ENCODE data around the gene CIAO1. TPM values are rescaled to one million over a fixed set of nuclear protein-coding genes. Genes with fewer than 3 reads are reported as not detected.

Gene CIAO1
- total RNA-seq, 2 donors from 2014 or later = 98.0 to 108 TPM

DNA sequence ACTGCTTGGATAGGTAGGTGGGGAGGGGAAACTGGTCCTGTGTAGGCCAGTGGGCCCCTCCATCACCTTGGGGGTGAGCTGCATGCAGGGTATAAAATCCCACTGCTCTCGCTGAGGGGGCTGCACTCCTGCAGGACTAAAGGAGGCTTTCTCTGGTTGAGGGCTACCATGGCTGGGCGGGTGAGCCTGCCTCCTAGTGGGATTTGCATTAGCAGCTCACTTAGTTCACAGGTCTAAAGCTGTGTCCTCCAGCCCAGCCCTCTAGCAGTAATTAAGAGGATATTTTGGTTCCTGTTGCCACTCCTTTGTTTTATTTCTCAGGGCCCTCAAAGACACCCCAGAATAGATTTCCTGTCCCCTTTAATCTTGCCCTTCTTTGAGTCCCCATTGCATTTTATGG, 24.8 kb upstream of the CIAO1 start:
- Mint-ChIP-seq H3K4me1 (ENCODE audit: low read depth in 2 of 2) (peaks cover 31 to 32% of the 10 kb centered on the region in 2 donors), H3K36me3 (no peaks in the 10 kb centered on the region), H3K27ac (peak overlapping the region; percentile 94 to 98), H3K4me3 (peak overlapping the region; percentile 80), H3K9me3 (no peaks in the 10 kb centered on the region), H3K27me3 (no peaks in the 10 kb centered on the region)
- DNase-seq (ENCODE audit: low spot score) (no peak), ATAC-seq (no peak)

DNA sequence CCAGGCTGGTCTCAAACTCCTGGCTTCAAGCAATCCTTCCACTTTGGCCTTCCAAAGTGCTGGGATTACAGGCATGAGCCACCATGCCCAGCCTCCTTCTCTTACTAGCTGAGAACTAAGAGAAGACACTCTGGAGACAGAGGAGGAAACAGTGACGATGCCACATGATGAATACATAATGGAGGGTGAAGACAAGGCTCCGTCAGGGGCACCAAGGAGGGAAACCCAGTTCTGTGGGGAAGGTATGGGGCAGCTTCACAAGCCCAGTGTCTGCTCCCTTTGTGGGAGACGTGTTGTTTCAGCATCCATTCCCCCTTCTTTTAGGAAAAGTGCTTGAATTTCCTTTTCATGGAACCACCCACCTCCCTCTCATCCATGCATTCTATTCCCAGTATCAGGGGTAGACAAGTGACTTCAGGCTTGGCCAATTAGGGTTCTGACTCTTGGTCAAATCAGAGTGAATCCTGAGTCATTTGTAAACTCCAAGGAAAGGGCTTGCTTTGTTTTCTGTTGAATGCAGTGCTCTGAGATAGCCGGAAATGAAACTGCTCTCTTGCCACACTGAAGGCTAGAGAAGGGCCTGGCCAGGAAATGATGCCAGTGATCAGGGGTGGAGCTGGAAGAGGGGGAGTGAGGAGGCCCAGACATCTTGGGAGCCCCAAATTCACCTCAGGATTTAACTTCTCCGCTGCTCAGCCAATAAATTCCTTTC, 24.0 kb upstream of the CIAO1 start:
- Mint-ChIP-seq H3K4me1 (ENCODE audit: low read depth in 2 of 2) (peaks cover 32 to 34% of the 10 kb centered on the region in 2 donors), H3K36me3 (no peaks in the 10 kb centered on the region), H3K9me3 (no peaks in the 10 kb centered on the region), H3K4me3 (peak overlapping the region; percentile 80), H3K27ac (peak overlapping the region; percentile 94 to 98), H3K27me3 (no peaks in the 10 kb centered on the region)
- ATAC-seq (peak; percentile 97 to 98), DNase-seq (ENCODE audit: low spot score) (peak; percentile 74)

GRCh38 chr2:96243843-96244242, 22.2 kb upstream of the CIAO1 start:
- DNase-seq (ENCODE audit: low spot score) (no peak), ATAC-seq (no peak)
- no peak overlapping the region for H3K4me3 Mint-ChIP-seq
- no peaks in the 10 kb centered on the region for H3K9me3 Mint-ChIP-seq
- peaks cover 39 to 41% of the 10 kb centered on the region in 2 donors for H3K4me1 Mint-ChIP-seq (ENCODE audit: low read depth in 2 of 2)
- H3K36me3 Mint-ChIP-seq = no peaks in the 10 kb centered on the region
- no peaks in the 10 kb centered on the region for H3K27me3 Mint-ChIP-seq
- H3K27ac Mint-ChIP-seq = no peak overlapping the region

GRCh38 chr2:96245609-96246390, 20.2 kb upstream of the CIAO1 start:
- no peak for ATAC-seq
- Mint-ChIP-seq H3K36me3 (no peaks in the 10 kb centered on the region), H3K4me3 (no peak overlapping the region), H3K4me1 (ENCODE audit: low read depth in 2 of 2) (peaks cover 45 to 50% of the 10 kb centered on the region in 2 donors), H3K27ac (peak overlapping the region; percentile 48 to 80), H3K9me3 (no peaks in the 10 kb centered on the region), H3K27me3 (no peaks in the 10 kb centered on the region)
- DNase-seq (ENCODE audit: low spot score) = no peak

GRCh38 chr2:96247009-96247408, 19.0 kb upstream of the CIAO1 start:
- no peaks in the 10 kb centered on the region for H3K27me3 Mint-ChIP-seq
- no peaks in the 10 kb centered on the region for H3K36me3 Mint-ChIP-seq
- peak overlapping the region; percentile 48 to 80 for H3K27ac Mint-ChIP-seq
- H3K9me3 Mint-ChIP-seq = no peaks in the 10 kb centered on the region
- no peak overlapping the region for H3K4me3 Mint-ChIP-seq
- peaks cover 40 to 42% of the 10 kb centered on the region in 2 donors for H3K4me1 Mint-ChIP-seq (ENCODE audit: low read depth in 2 of 2)
- ATAC-seq = no peak
- no peak for DNase-seq (ENCODE audit: low spot score)

GRCh38 chr2:96247896-96248295, 18.1 kb upstream of the CIAO1 start:
- no peak for DNase-seq (ENCODE audit: low spot score)
- peak overlapping the region; percentile 5 to 48 for H3K27ac Mint-ChIP-seq
- H3K4me3 Mint-ChIP-seq = no peak overlapping the region
- peaks cover 32 to 33% of the 10 kb centered on the region in 2 donors for H3K4me1 Mint-ChIP-seq (ENCODE audit: low read depth in 2 of 2)
- H3K27me3 Mint-ChIP-seq = no peaks in the 10 kb centered on the region
- no peaks in the 10 kb centered on the region for H3K9me3 Mint-ChIP-seq
- ATAC-seq = no peak
- no peaks in the 10 kb centered on the region for H3K36me3 Mint-ChIP-seq

GRCh38 chr2:96248624-96249023, 17.4 kb upstream of the CIAO1 start:
- Mint-ChIP-seq H3K9me3 (no peaks in the 10 kb centered on the region), H3K27ac (peak overlapping the region in 1 of 2 donors; percentile 88), H3K4me3 (no peak overlapping the region), H3K4me1 (ENCODE audit: low read depth in 2 of 2) (peaks cover 29 to 30% of the 10 kb centered on the region in 2 donors), H3K27me3 (no peaks in the 10 kb centered on the region), H3K36me3 (no peaks in the 10 kb centered on the region)
- no peak for ATAC-seq
- no peak for DNase-seq (ENCODE audit: low spot score)

DNA sequence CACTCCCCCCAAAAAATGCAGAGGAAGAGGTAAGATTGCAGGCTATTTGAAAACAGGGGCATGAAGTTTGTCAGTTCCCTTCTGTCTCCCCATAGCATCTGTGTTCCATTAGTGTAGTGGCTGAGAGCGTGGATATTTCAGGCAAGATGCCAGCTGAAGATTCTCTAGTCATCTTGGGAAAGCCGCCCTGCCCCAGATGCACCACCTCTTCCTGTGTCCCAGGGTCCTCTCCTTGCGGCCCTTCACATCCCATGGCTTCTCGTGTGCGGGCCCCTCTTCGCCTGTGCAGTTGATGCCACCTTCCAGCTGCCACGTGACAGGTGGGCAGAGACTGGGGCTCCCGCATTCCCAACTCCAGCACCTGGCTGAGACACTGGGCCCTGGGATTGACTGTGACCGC, 16.4 kb upstream of the CIAO1 start:
- Mint-ChIP-seq H3K36me3 (no peaks in the 10 kb centered on the region), H3K9me3 (no peaks in the 10 kb centered on the region), H3K4me3 (no peak overlapping the region), H3K27me3 (no peaks in the 10 kb centered on the region), H3K27ac (peak overlapping the region; percentile 61 to 88), H3K4me1 (ENCODE audit: low read depth in 2 of 2) (peaks cover 28 to 32% of the 10 kb centered on the region in 2 donors)
- ATAC-seq = no peak
- DNase-seq (ENCODE audit: low spot score) = no peak

DNA sequence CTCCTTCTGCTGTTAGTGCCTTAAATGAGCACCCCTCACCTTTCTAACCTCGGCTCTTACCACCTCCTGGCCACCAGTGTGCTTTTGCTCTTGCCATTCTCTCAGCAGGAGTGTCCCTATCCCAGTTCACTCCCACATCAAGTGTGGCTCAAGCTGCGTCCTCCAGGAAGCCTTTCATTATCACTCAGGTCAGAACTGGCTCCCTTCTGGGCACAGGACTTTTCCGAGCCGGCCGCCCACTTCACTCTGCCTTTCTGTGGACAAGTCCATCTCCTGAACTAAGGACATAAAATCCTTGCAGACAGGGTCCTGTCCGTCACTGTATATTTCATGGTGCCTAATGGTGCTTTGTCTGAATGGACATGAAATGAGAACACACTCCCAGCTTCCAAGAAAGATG, 15.8 kb upstream of the CIAO1 start:
- Mint-ChIP-seq H3K9me3 (no peaks in the 10 kb centered on the region), H3K27ac (peak overlapping the region; percentile 61 to 88), H3K4me3 (no peak overlapping the region), H3K4me1 (ENCODE audit: low read depth in 2 of 2) (peaks cover 26 to 33% of the 10 kb centered on the region in 2 donors), H3K36me3 (peaks cover 1% of the 10 kb centered on the region), H3K27me3 (no peaks in the 10 kb centered on the region)
- ATAC-seq (no peak), DNase-seq (ENCODE audit: low spot score) (no peak)

- Mint-ChIP-seq H3K4me3 (no peak overlapping the region), H3K27me3 (no peaks in the 10 kb centered on the region), H3K36me3 (peaks cover 6% of the 10 kb centered on the region), H3K4me1 (ENCODE audit: low read depth in 2 of 2) (peaks cover 27 to 30% of the 10 kb centered on the region in 2 donors), H3K9me3 (no peaks in the 10 kb centered on the region), H3K27ac (peak overlapping the region; percentile 61 to 88)
- ATAC-seq (peak in 1 of 2 donors; percentile 61), DNase-seq (ENCODE audit: low spot score) (no peak)
Observed at GRCh38 chr2:96251721-96252292, 14.2 kb upstream of the CIAO1 start.

- no peak overlapping the region for H3K4me3 Mint-ChIP-seq
- H3K27me3 Mint-ChIP-seq = no peaks in the 10 kb centered on the region
- H3K27ac Mint-ChIP-seq = peak overlapping the region; percentile 61 to 88
- H3K36me3 Mint-ChIP-seq = peaks cover 6% of the 10 kb centered on the region
- ATAC-seq = peak in 1 of 2 donors; percentile 53
- H3K4me1 Mint-ChIP-seq (ENCODE audit: low read depth in 2 of 2) = peaks cover 23 to 28% of the 10 kb centered on the region in 2 donors
- no peaks in the 10 kb centered on the region for H3K9me3 Mint-ChIP-seq
- DNase-seq (ENCODE audit: low spot score) = no peak
Observed at GRCh38 chr2:96252526-96252925, 13.5 kb upstream of the CIAO1 start.

- H3K4me1 Mint-ChIP-seq (ENCODE audit: low read depth in 2 of 2) = peaks cover 19 to 28% of the 10 kb centered on the region in 2 donors
- H3K36me3 Mint-ChIP-seq = peaks cover 6% of the 10 kb centered on the region
- peak overlapping the region; percentile 49 to 88 for H3K27ac Mint-ChIP-seq
- ATAC-seq = no peak
- DNase-seq (ENCODE audit: low spot score) = no peak
- no peaks in the 10 kb centered on the region for H3K27me3 Mint-ChIP-seq
- no peaks in the 10 kb centered on the region for H3K9me3 Mint-ChIP-seq
- H3K4me3 Mint-ChIP-seq = no peak overlapping the region
Observed at GRCh38 chr2:96253006-96253405, 13.0 kb upstream of the CIAO1 start.

- H3K36me3 Mint-ChIP-seq = peaks cover 6% of the 10 kb centered on the region
- H3K9me3 Mint-ChIP-seq = no peaks in the 10 kb centered on the region
- no peaks in the 10 kb centered on the region for H3K27me3 Mint-ChIP-seq
- no peak overlapping the region for H3K27ac Mint-ChIP-seq
- no peak overlapping the region for H3K4me3 Mint-ChIP-seq
- peaks cover 29 to 36% of the 10 kb centered on the region in 2 donors for H3K4me1 Mint-ChIP-seq (ENCODE audit: low read depth in 2 of 2)
- DNase-seq (ENCODE audit: low spot score) = no peak
- ATAC-seq = no peak
Observed at GRCh38 chr2:96254571-96254970, 11.5 kb upstream of the CIAO1 start.

DNA sequence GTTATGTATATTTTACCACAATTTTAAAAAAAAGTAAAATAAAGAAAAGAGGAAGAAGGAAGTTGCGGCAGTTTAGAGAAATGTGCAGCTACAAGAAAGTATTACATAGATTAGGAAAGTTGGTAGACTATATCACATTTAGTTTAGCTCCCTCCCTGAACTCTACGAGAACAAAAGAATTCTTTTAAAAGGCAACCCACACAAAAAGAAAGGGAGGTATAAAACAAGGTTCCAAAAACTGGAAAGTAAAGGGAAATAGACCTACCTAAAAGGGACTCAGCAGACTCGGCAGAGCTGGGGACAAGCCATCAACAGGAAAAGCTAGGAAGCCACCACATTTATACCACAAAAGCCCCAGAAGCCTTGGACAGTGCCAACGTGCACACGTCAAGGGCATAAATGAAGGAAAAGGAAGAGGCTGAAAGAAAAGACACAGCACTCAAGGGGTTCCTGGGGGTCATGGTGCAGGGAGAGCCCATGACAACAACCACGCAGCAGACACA, 9.4 kb upstream of the CIAO1 start:
- Mint-ChIP-seq H3K4me1 (ENCODE audit: low read depth in 2 of 2) (peaks cover 32 to 40% of the 10 kb centered on the region in 2 donors), H3K27ac (peak overlapping the region; percentile 55 to 76), H3K36me3 (peaks cover 6% of the 10 kb centered on the region), H3K27me3 (no peaks in the 10 kb centered on the region), H3K9me3 (no peaks in the 10 kb centered on the region), H3K4me3 (peak overlapping the region; percentile 46)
- DNase-seq (ENCODE audit: low spot score) = no peak
- ATAC-seq = no peak
